K562 (cell line): ENCODE measurements around the gene IVL. TPM values are rescaled to one million over a fixed set of nuclear protein-coding genes. Genes with fewer than 3 reads are reported as not detected.

Source experiments
- ATAC-seq: fragments of 200-7000 bp; cut with Tn5 transposase; 3 replicates; pipeline ENCODE4 v1.9.1; 2020; ENCODE audit warnings: moderate library complexity
- BruUV-seq: library from RNA; stranded (reverse); fragments of 400-500 nt; replicated peaks from 2 replicates; lab custom pipeline; 2021; lab: Mats Ljungman, UMichigan
- CTCF ChIA-PET: fragments of 300-600 bp; formaldehyde crosslinking; extraction: SDS; loops from one replicate; lab custom pipeline; 2021; ENCODE audit warnings: low intra/inter-chr PET ratio; lab: Yijun Ruan, JAX
- POLR2A ChIA-PET: fragments of 300-600, 350-650 bp; sonication (Branson Sonifier 250); formaldehyde crosslinking; extraction: SDS; loops from one replicate; lab custom pipeline; 2021; ENCODE audit warnings: antibody characterized with exemption, inconsistent platforms; lab: Yijun Ruan, JAX
- DNase-seq, 4 experiments: peaks; one replicate each; pipeline versions ENCODE4 v3.0.0 to v3.0.0-alpha.2; 2011 to 2018; ENCODE audit warnings: low spot score in 3 of 4, mixed read lengths in 3 of 4; ENCODE audit errors: extremely low read depth in 1 of 4
- FAIRE-seq: peaks from 2 replicates; lab custom pipeline; 2011; peaks lifted over from hg19 to GRCh38; lab: Jason Lieb, UNC
- H2AFZ ChIP-seq: 2 replicates; pipeline ENCODE4 v1.6.0; 2011; ENCODE audit warnings: low read depth, low read length, control low read depth, inconsistent platforms
- H3K27ac ChIP-seq: fragments of 200-600 bp; 3 replicates; pipeline ENCODE4 v1.8.0; 2011; ENCODE audit warnings: low read depth, mild to moderate bottlenecking, control low read depth, inconsistent platforms, low read length, moderate library complexity, mixed read lengths; ENCODE audit errors: extremely low read depth
- H3K27me3 ChIP-seq, 2 experiments: fragments of 300-600 bp in 1 of 2; 2 replicates in 1 of 2; 3 replicates in 1 of 2; pipeline versions ENCODE4 v1.6.0 to v1.8.0; 2011; ENCODE audit warnings: inconsistent platforms in 2 of 2, low read length in 2 of 2, mild to moderate bottlenecking in 1 of 2, mixed read lengths in 1 of 2, moderate library complexity in 1 of 2; ENCODE audit not compliant: control insufficient read depth in 2 of 2, insufficient read depth in 2 of 2
- H3K36me3 ChIP-seq: fragments of 300-600 bp; 3 replicates; pipeline ENCODE4 v1.8.0; 2011; ENCODE audit warnings: mild to moderate bottlenecking, low read length, inconsistent platforms; ENCODE audit not compliant: control insufficient read depth, insufficient read depth
- H3K4me1 ChIP-seq, 2 experiments: fragments of 200-600 bp in 1 of 2; replicated peaks in 1 of 2; 2 replicates in 1 of 2; 3 replicates in 1 of 2; pipeline versions ENCODE4 v1.5.1 to v1.8.0; 2011; ENCODE audit warnings: inconsistent platforms in 2 of 2, low read length in 2 of 2, mild to moderate bottlenecking in 1 of 2, mixed read lengths in 1 of 2, moderate library complexity in 1 of 2; ENCODE audit not compliant: control insufficient read depth in 2 of 2, insufficient read depth in 2 of 2
- H3K4me2 ChIP-seq: 2 replicates; pipeline ENCODE4 v1.6.1; 2011; ENCODE audit warnings: low read length, control low read depth, inconsistent platforms, mixed read lengths; ENCODE audit not compliant: insufficient read depth
- H3K4me3 ChIP-seq: fragments of 200-600 bp; sonication (generic), shearing (Covaris generic); 2 replicates; pipeline ENCODE4 v1.5.1; 2016; ENCODE audit warnings: control low read depth, inconsistent platforms
- H3K79me2 ChIP-seq: fragments of 200-600 bp; 3 replicates; pipeline ENCODE4 v1.8.0; 2011; ENCODE audit warnings: low read length, inconsistent platforms; ENCODE audit not compliant: control insufficient read depth, insufficient read depth
- H3K9ac ChIP-seq, 2 experiments: 2 replicates each; pipeline versions ENCODE4 v1.6.0 to v1.6.1; 2011; ENCODE audit warnings: low read depth in 2 of 2, low read length in 2 of 2, control low read depth in 1 of 2, inconsistent platforms in 1 of 2, mild to moderate bottlenecking in 1 of 2, mixed read lengths in 1 of 2; ENCODE audit not compliant: insufficient read depth in 1 of 2
- H3K9me1 ChIP-seq: one replicate; pipeline ENCODE4 v1.6.0; 2011; ENCODE audit warnings: inconsistent platforms, mild to moderate bottlenecking, low read length, moderate library complexity; ENCODE audit not compliant: control insufficient read depth, insufficient read depth
- H3K9me3 ChIP-seq: replicated peaks from 2 replicates; pipeline ENCODE4 v1.5.1; 2011; ENCODE audit warnings: low read depth, low read length, inconsistent platforms; ENCODE audit not compliant: control insufficient read depth, insufficient read depth
- H4K20me1 ChIP-seq: replicated peaks from 2 replicates; pipeline ENCODE4 v1.6.1; 2011; ENCODE audit warnings: low read length, inconsistent platforms, mixed read lengths; ENCODE audit not compliant: control insufficient read depth, insufficient read depth
- HNRNPUL1 ChIP-seq: fragments of 200-400 bp; formaldehyde crosslinking; IDR thresholded peaks from 2 replicates; pipeline ENCODE4 v1.6.1; 2017; ENCODE audit warnings: low read length
- MTA3 ChIP-seq: fragments of 450-650 bp; formaldehyde crosslinking; IDR thresholded peaks from 2 replicates; pipeline ENCODE4 v1.6.1; 2017; ENCODE audit warnings: mild to moderate bottlenecking, borderline replicate concordance
- NONO ChIP-seq, 2 experiments: fragments of 200-400 bp in 1 of 2; fragments of 450-650 bp in 1 of 2; formaldehyde crosslinking in 1 of 2; IDR thresholded peaks; 2 replicates each; pipeline ENCODE4 v1.6.1; 2017; ENCODE audit warnings: low read depth in 2 of 2, mild to moderate bottlenecking in 2 of 2, moderate library complexity in 2 of 2, low read length in 1 of 2
- SMC3 ChIP-seq: conservative IDR thresholded peaks from 2 replicates; pipeline ENCODE4 v1.6.1; 2011; ENCODE audit warnings: low read depth, low read length, improper control_type of control experiment; ENCODE audit not compliant: insufficient read depth
- USF2 ChIP-seq: sonication (generic); formaldehyde crosslinking; IDR thresholded peaks from 2 replicates; pipeline ENCODE4 v1.5.0; 2020; ENCODE audit warnings: missing genetic modification reagents
- WGBS: fragments of 100-300 bp; shearing (Covaris generic); methylation state at CpG from one replicate; pipeline ENCODE4 v1.1.6; 2016; ENCODE audit warnings: low coverage, mixed read lengths; ENCODE audit not compliant: insufficient coverage; ENCODE audit errors: missing lambda C conversion rate; 5-methylcytosine and 5-hydroxymethylcytosine counted together
- in situ Hi-C: fragments of 300-500 bp; cut with MboI; formaldehyde crosslinking; loops from 4 replicates; pipeline ENCODE4 v1.15.0; 2018; ENCODE audit warnings: inconsistent platforms, mixed read lengths
- intact Hi-C: fragments of 100-400 bp; cut with micrococcal nuclease; formaldehyde crosslinking; loops from 2 replicates; pipeline ENCODE4 v1.14.2; 2022
- polyA plus RNA-seq, 8 experiments: library from polyadenylated mRNA; depleted of rRNA in 4 of 8; stranded (reverse) in 5 of 8; unstranded in 3 of 8; fragments of >200 nt; fragmentation: Nextera tagmentation in 2 of 8; fragmentation: Illumina TruSeq in 1 of 8; extraction: Ambion mirVana in 2 of 8; extraction: Trizol in 1 of 8; gene quantifications; 2 replicates each; pipeline versions ENCODE4 v1.2.1 to v1.2.3, GENCODE V29; 2011 to 2014; ENCODE audit warnings: inconsistent platforms in 1 of 8, missing spikeins in 1 of 8
- total RNA-seq, 7 experiments: library from RNA; depleted of rRNA in 6 of 7; stranded (reverse); fragments of >200 nt in 6 of 7; fragmentation: Illumina TruSeq in 2 of 7; extraction: Trizol in 2 of 7; gene quantifications; 2 replicates each; pipeline versions ENCODE4 v1.2.1 to v1.2.3, GENCODE V29; 2011 to 2021; ENCODE audit warnings: low replicate concordance in 1 of 7
- TF ChIP-seq, protein P1 (sequence below): fragments of 250-450 bp; sonication (Bioruptor Pico); IDR thresholded peaks from 2 replicates; pipeline ENCODE4 v1.4.0; 2020
- TF ChIP-seq, protein P2 (sequence below): fragments of 450-650 bp; formaldehyde crosslinking; IDR thresholded peaks from 2 replicates; pipeline ENCODE4 v1.4.0; 2020; ENCODE audit warnings: mild to moderate bottlenecking, moderate library complexity
- TF ChIP-seq, protein P3 (sequence below), 2 experiments: fragments of 450-650 bp; formaldehyde crosslinking in 1 of 2; IDR thresholded peaks; 2 replicates each; pipeline versions ENCODE4 v1.4.0 to v1.6.1; 2014 to 2020; ENCODE audit warnings: mild to moderate bottlenecking in 2 of 2, borderline replicate concordance in 1 of 2, low read depth in 1 of 2

The IVL gene
- total and polyA plus RNA-seq, 9 of the 15 experiments (the other 6 are each of a cell fraction or from before 2014, with no cell fraction given) = not detected

- H3K4me3 ChIP-seq = no peak overlapping the region
- H3K9me1 ChIP-seq = no peaks in the 10 kb centered on the region
- ChIA-PET CTCF (interaction anchor here (0.7 kb wide), 1 partner anchor 273 kb away, joined by 3 read pairs; no protein-coding TSS in a partner anchor), POLR2A (interaction anchor here (1.1 kb wide), 1 partner anchor 275 kb away, joined by 3 read pairs; no protein-coding TSS in a partner anchor)
- no peaks in the 10 kb centered on the region for H4K20me1 ChIP-seq
- DNase-seq = peak in 2 of 4 experiments; percentile 17 to 33
- H3K36me3 ChIP-seq = no peaks in the 10 kb centered on the region
- no peaks in the 10 kb centered on the region for H3K79me2 ChIP-seq
- H3K4me1 ChIP-seq = no peaks in the 10 kb centered on the region
- H3K4me2 ChIP-seq = no peak overlapping the region
- no peaks in the 10 kb centered on the region for H3K27me3 ChIP-seq
- H3K9ac ChIP-seq = no peak overlapping the region
- BruUV-seq = no TSS peak
- H3K27ac ChIP-seq = no peak overlapping the region
- 0 out of 3 replicates have a peak, but pooled peaks have one; percentile 45 for ATAC-seq
- 0% methylated on average over 3 of the region's 3 CpGs for WGBS
- H3K9me3 ChIP-seq = no peaks in the 10 kb centered on the region
- in situ Hi-C loops (no loop called here), intact Hi-C loops (loop anchor here (1.0 to 5.0 kb wide), 2 partner anchors 40 to 273 kb away; partner anchors contain the start of gene SMCP)
- peak; percentile 62 for FAIRE-seq
- H2AFZ ChIP-seq = no peak overlapping the region
- TF ChIP-seq MTA3 (no peak), HNRNPUL1 (no peak), USF2 (CRISPR knock-in tag) (no peak), SMC3 (peak; percentile 64), NONO (IDR thresholded peaks at IDR 0.05; ENCODE audit: low read depth in 2 of 2, low read length in 1 of 2) (no peak)
- TF ChIP-seq, protein P1, sequence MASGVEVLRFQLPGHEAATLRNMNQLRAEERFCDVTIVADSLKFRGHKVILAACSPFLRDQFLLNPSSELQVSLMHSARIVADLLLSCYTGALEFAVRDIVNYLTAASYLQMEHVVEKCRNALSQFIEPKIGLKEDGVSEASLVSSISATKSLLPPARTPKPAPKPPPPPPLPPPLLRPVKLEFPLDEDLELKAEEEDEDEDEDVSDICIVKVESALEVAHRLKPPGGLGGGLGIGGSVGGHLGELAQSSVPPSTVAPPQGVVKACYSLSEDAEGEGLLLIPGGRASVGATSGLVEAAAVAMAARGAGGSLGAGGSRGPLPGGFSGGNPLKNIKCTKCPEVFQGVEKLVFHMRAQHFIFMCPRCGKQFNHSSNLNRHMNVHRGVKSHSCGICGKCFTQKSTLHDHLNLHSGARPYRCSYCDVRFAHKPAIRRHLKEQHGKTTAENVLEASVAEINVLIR (CRISPR knock-in tag) = no peak
- TF ChIP-seq, protein P2, sequence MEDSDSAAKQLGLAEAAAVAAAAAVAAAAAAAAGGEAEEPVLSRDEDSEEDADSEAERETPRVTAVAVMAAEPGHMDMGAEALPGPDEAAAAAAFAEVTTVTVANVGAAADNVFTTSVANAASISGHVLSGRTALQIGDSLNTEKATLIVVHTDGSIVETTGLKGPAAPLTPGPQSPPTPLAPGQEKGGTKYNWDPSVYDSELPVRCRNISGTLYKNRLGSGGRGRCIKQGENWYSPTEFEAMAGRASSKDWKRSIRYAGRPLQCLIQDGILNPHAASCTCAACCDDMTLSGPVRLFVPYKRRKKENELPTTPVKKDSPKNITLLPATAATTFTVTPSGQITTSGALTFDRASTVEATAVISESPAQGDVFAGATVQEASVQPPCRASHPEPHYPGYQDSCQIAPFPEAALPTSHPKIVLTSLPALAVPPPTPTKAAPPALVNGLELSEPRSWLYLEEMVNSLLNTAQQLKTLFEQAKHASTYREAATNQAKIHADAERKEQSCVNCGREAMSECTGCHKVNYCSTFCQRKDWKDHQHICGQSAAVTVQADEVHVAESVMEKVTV (CRISPR knock-in tag) = peak; percentile 43; the same call in 1 of the 2 replicates
- TF ChIP-seq, protein P3, sequence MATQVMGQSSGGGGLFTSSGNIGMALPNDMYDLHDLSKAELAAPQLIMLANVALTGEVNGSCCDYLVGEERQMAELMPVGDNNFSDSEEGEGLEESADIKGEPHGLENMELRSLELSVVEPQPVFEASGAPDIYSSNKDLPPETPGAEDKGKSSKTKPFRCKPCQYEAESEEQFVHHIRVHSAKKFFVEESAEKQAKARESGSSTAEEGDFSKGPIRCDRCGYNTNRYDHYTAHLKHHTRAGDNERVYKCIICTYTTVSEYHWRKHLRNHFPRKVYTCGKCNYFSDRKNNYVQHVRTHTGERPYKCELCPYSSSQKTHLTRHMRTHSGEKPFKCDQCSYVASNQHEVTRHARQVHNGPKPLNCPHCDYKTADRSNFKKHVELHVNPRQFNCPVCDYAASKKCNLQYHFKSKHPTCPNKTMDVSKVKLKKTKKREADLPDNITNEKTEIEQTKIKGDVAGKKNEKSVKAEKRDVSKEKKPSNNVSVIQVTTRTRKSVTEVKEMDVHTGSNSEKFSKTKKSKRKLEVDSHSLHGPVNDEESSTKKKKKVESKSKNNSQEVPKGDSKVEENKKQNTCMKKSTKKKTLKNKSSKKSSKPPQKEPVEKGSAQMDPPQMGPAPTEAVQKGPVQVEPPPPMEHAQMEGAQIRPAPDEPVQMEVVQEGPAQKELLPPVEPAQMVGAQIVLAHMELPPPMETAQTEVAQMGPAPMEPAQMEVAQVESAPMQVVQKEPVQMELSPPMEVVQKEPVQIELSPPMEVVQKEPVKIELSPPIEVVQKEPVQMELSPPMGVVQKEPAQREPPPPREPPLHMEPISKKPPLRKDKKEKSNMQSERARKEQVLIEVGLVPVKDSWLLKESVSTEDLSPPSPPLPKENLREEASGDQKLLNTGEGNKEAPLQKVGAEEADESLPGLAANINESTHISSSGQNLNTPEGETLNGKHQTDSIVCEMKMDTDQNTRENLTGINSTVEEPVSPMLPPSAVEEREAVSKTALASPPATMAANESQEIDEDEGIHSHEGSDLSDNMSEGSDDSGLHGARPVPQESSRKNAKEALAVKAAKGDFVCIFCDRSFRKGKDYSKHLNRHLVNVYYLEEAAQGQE (IDR thresholded peaks at IDR 0.05; ENCODE audit: borderline replicate concordance) = peak; percentile 50; the same call in 1 of the 2 replicates
- TF ChIP-seq, protein P3 (CRISPR knock-in tag; IDR thresholded peaks at IDR 0.05; ENCODE audit: low read depth) = no peak
Observed at GRCh38 chr1:152917794-152918193, 9.4 kb downstream of the IVL start.
